Stimulated activated CD8-positive, alpha-beta memory T cell treated with anti-CD3 and anti-CD28 coated beads, Interleukin-15, amount 100 ng/mL, for 1 hour (primary cell): Measurements from ENCODE around the gene LRP5.
"Not testable (repeated sequence)": the region's sequence is repeated elsewhere in the genome, so short reads cannot be mapped to it uniquely, and the experiment has no call there.

Experiments
- DNase-seq: peaks from one replicate; pipeline ENCODE4 v3.0.0-alpha.2; 2020; ENCODE audit warnings: low read depth

Gene LRP5

GRCh38 chr11:68329536-68329935, 17.1 kb downstream of the LRP5 start:
- no peak for DNase-seq

GRCh38 chr11:68329978-68330699, 17.7 kb downstream of the LRP5 start:
- DNase-seq, result no peak

- DNase-seq, result no peak
Measured at GRCh38 chr11:68330700-68331337, 18.4 kb downstream of the LRP5 start.

- no peak for DNase-seq
Measured at GRCh38 chr11:68331338-68331947, 19.1 kb downstream of the LRP5 start.

- no peak for DNase-seq
Measured at GRCh38 chr11:68332186-68332585, 19.8 kb downstream of the LRP5 start.

GRCh38 chr11:68333173-68333572, 20.8 kb downstream of the LRP5 start:
- no peak for DNase-seq

- no peak for DNase-seq
Measured at GRCh38 chr11:68334923-68335322, 22.5 kb downstream of the LRP5 start.

GRCh38 chr11:68335683-68336082, 23.3 kb downstream of the LRP5 start:
- DNase-seq, result no peak

GRCh38 chr11:68336716-68337115, 24.3 kb downstream of the LRP5 start:
- DNase-seq, result no peak

- DNase-seq, result no peak
Measured at GRCh38 chr11:68337399-68337835, 25.0 kb downstream of the LRP5 start.

- no peak for DNase-seq
Measured at GRCh38 chr11:68338051-68338780, 25.8 kb downstream of the LRP5 start.

GRCh38 chr11:68340003-68340767, 27.8 kb downstream of the LRP5 start:
- DNase-seq, result no peak

GRCh38 chr11:68340784-68341556, 28.6 kb downstream of the LRP5 start:
- no peak for DNase-seq

GRCh38 chr11:68341557-68342458, 29.4 kb downstream of the LRP5 start:
- DNase-seq, result no peak

- no peak for DNase-seq
Measured at GRCh38 chr11:68342459-68343158, 30.2 kb downstream of the LRP5 start.

GRCh38 chr11:68343761-68344256, 31.4 kb downstream of the LRP5 start:
- DNase-seq, result no peak

- DNase-seq, result not testable (repeated sequence)
Measured at GRCh38 chr11:68344821-68345220, 32.4 kb downstream of the LRP5 start.

GRCh38 chr11:68345776-68346461, 33.5 kb downstream of the LRP5 start:
- no peak for DNase-seq

- no peak for DNase-seq
Measured at GRCh38 chr11:68346462-68346790, 34.0 kb downstream of the LRP5 start.
